ENCODE measurements around the gene HACL1. TPM values are rescaled to one million over a fixed set of nuclear protein-coding genes. Genes with fewer than 3 reads are reported as not detected.

The HACL1 gene
- total RNA-seq, 1 donor from 2014 or later, result 14.0 TPM

GRCh38 chr3:15601046-15601398 lies 347 bp downstream of the HACL1 start:
- no peak for DNase-seq (ENCODE audit: low read depth, low spot score)
- H3K4me3 Mint-ChIP-seq, result peak overlapping the region; percentile 100
- no peak for TF ChIP-seq CTCF (conservative IDR thresholded peaks at IDR 0.05)
- H3K36me3 Mint-ChIP-seq (ENCODE audit: low read depth), result peaks cover 12% of the 10 kb centered on the region
- H3K9me3 Mint-ChIP-seq, result peaks cover 7% of the 10 kb centered on the region
- peaks cover 31% of the 10 kb centered on the region for H3K4me1 Mint-ChIP-seq
- peak overlapping the region; percentile 99 for H3K27ac Mint-ChIP-seq (ENCODE audit: unreplicated experiment)
- H3K27me3 Mint-ChIP-seq (ENCODE audit: low read depth), result no peaks in the 10 kb centered on the region

GRCh38 chr3:15595955-15596354 lies 5.4 kb downstream of the HACL1 start:
- Mint-ChIP-seq H3K36me3 (ENCODE audit: low read depth) (no peaks in the 10 kb centered on the region), H3K27ac (ENCODE audit: unreplicated experiment) (no peak overlapping the region), H3K9me3 (no peaks in the 10 kb centered on the region), H3K4me1 (peaks cover 10% of the 10 kb centered on the region), H3K27me3 (ENCODE audit: low read depth) (no peaks in the 10 kb centered on the region), H3K4me3 (no peak overlapping the region)
- no peak for DNase-seq (ENCODE audit: low read depth, low spot score)
- TF ChIP-seq CTCF (conservative IDR thresholded peaks at IDR 0.05), result no peak

- Mint-ChIP-seq H3K27ac (ENCODE audit: unreplicated experiment) (no peak overlapping the region), H3K27me3 (ENCODE audit: low read depth) (no peaks in the 10 kb centered on the region), H3K4me1 (no peaks in the 10 kb centered on the region), H3K9me3 (no peaks in the 10 kb centered on the region), H3K36me3 (ENCODE audit: low read depth) (no peaks in the 10 kb centered on the region), H3K4me3 (no peak overlapping the region)
- no peak for TF ChIP-seq CTCF (conservative IDR thresholded peaks at IDR 0.05)
- DNase-seq (ENCODE audit: low read depth, low spot score), result no peak
Observed at GRCh38 chr3:15592968-15593367, 8.4 kb downstream of the HACL1 start.

- no peaks in the 10 kb centered on the region for H3K4me1 Mint-ChIP-seq
- H3K27ac Mint-ChIP-seq (ENCODE audit: unreplicated experiment), result no peak overlapping the region
- TF ChIP-seq CTCF (conservative IDR thresholded peaks at IDR 0.05), result no peak
- H3K27me3 Mint-ChIP-seq (ENCODE audit: low read depth), result no peaks in the 10 kb centered on the region
- no peak overlapping the region for H3K4me3 Mint-ChIP-seq
- no peaks in the 10 kb centered on the region for H3K36me3 Mint-ChIP-seq (ENCODE audit: low read depth)
- DNase-seq (ENCODE audit: low read depth, low spot score), result no peak
- no peaks in the 10 kb centered on the region for H3K9me3 Mint-ChIP-seq
Observed at GRCh38 chr3:15591928-15592327, 9.4 kb downstream of the HACL1 start.

- Mint-ChIP-seq H3K4me3 (no peak overlapping the region), H3K36me3 (ENCODE audit: low read depth) (no peaks in the 10 kb centered on the region), H3K27ac (ENCODE audit: unreplicated experiment) (no peak overlapping the region), H3K4me1 (no peaks in the 10 kb centered on the region), H3K27me3 (ENCODE audit: low read depth) (no peaks in the 10 kb centered on the region), H3K9me3 (no peaks in the 10 kb centered on the region)
- DNase-seq (ENCODE audit: low read depth, low spot score), result no peak
- no peak for TF ChIP-seq CTCF (conservative IDR thresholded peaks at IDR 0.05)
Observed at GRCh38 chr3:15591242-15591641, 10.1 kb downstream of the HACL1 start.
